Inflammatory macrophage treated with lipopolysaccharide for 4 hours (primary cell): ENCODE data around the gene ADCY7.
A peak's percentile ranks its signal among the peaks of the same experiment; 100 is the strongest.
"Not testable (repeated sequence)": the region's sequence is repeated elsewhere in the genome, so short reads cannot be mapped to it uniquely, and the experiment has no call there.

Experiments
- DNase-seq: peaks from one replicate; pipeline ENCODE4 v3.0.0-alpha.2; 2020

The ADCY7 gene

GRCh38 chr16:50343566-50343965 lies 77.2 kb downstream of the ADCY7 start:
- DNase-seq: not testable (repeated sequence)

GRCh38 chr16:50345210-50345609 lies 78.9 kb downstream of the ADCY7 start:
- not testable (repeated sequence) for DNase-seq

- no peak for DNase-seq
These were observed 84.8 kb downstream of the ADCY7 start for GRCh38 chr16:50351116-50351515.

GRCh38 chr16:50351952-50352351 lies 85.6 kb downstream of the ADCY7 start:
- DNase-seq: no peak

- no peak for DNase-seq
These were observed 87.7 kb downstream of the ADCY7 start for GRCh38 chr16:50354082-50354481.

- DNase-seq: peak; percentile 28
These were observed 88.5 kb downstream of the ADCY7 start for GRCh38 chr16:50354629-50355456.

- no peak for DNase-seq
These were observed 93.3 kb downstream of the ADCY7 start for GRCh38 chr16:50359626-50360025.

- no peak for DNase-seq
These were observed 93.9 kb downstream of the ADCY7 start for GRCh38 chr16:50360033-50360778.

- DNase-seq: no peak
These were observed 94.4 kb downstream of the ADCY7 start for GRCh38 chr16:50360779-50361178.

- no peak for DNase-seq
These were observed 97.3 kb downstream of the ADCY7 start for GRCh38 chr16:50363656-50364055.

- DNase-seq: peak; percentile 82
These were observed 99.6 kb downstream of the ADCY7 start for GRCh38 chr16:50365791-50366575.
